ENCODE results near the gene ATF6. TPM values are rescaled to one million over a fixed set of nuclear protein-coding genes. Genes with fewer than 3 reads are reported as not detected.

Gene ATF6
- total and polyA plus RNA-seq, 9 of the 15 experiments (the other 6 are each of a cell fraction or from before 2014, with no cell fraction given), result 11.7 to 32.4 (median 20.4) TPM

GRCh38 chr1:161749509-161750407 is 16.4 kb upstream of the ATF6 start, which contains the start of gene DUSP12 (continued):
- TF ChIP-seq SAP30 (IDR thresholded peaks at IDR 0.05; ENCODE audit: borderline replicate concordance, insufficient read depth, low read depth, low read length, poor library complexity, severe bottlenecking), result peak; percentile 98
- TF ChIP-seq RAD51 (IDR thresholded peaks at IDR 0.05; ENCODE audit: borderline replicate concordance, low read depth), result no peak
- no peak for TF ChIP-seq SIRT6 (IDR thresholded peaks at IDR 0.05; ENCODE audit: low read depth, low read length)
- peak; percentile 75 for TF ChIP-seq TAF9B (IDR thresholded peaks at IDR 0.05; ENCODE audit: partially characterized antibody)
- TF ChIP-seq HNRNPK (IDR thresholded peaks at IDR 0.05; ENCODE audit: low read depth, low read length, poor library complexity, severe bottlenecking), result no peak
- TF ChIP-seq CREB3 (tag; conservative IDR thresholded peaks at IDR 0.05; ENCODE audit: low read depth), result no peak
- TF ChIP-seq ZNF146 (CRISPR knock-in tag; IDR thresholded peaks at IDR 0.05; ENCODE audit: unreplicated experiment), result no peak
- peak; percentile 52 for TF ChIP-seq SMAD1 (IDR thresholded peaks at IDR 0.05; ENCODE audit: low read depth, low read length, partially characterized antibody)
- TF ChIP-seq ZNF584 (CRISPR knock-in tag; IDR thresholded peaks at IDR 0.05; ENCODE audit: low read depth), result no peak
- TF ChIP-seq GATAD2A (IDR thresholded peaks at IDR 0.05), result no peak
- no peak for TF ChIP-seq SPI1 (IDR thresholded peaks at IDR 0.05; ENCODE audit: borderline replicate concordance, low read depth, low read length)
- peak; percentile 8; the same call in 1 of the 2 replicates for TF ChIP-seq STAT5A (IDR thresholded peaks at IDR 0.05; ENCODE audit: borderline replicate concordance, low read length)
- TF ChIP-seq MLLT1 (IDR thresholded peaks at IDR 0.05), result peak in 1 of 2 experiments; percentile 14; a peak in 1 of 4 replicates
- TF ChIP-seq E2F3 (CRISPR knock-in tag; IDR thresholded peaks at IDR 0.05), result peak; percentile 66; the same call in 1 of the 2 replicates
- peak; percentile 98 for TF ChIP-seq ZNF24 (IDR thresholded peaks at IDR 0.05)
- no peak for TF ChIP-seq ZNF707 (CRISPR knock-in tag; conservative IDR thresholded peaks at IDR 0.05)
- TF ChIP-seq IRF2 (CRISPR knock-in tag; IDR thresholded peaks at IDR 0.05), result no peak
- TF ChIP-seq SOX6 (IDR thresholded peaks at IDR 0.05), result 0 out of 2 replicates have a peak, but pooled peaks have one; percentile 37
- no peak for TF ChIP-seq HNRNPH1 (optimal IDR thresholded peaks at IDR 0.05; ENCODE audit: low read depth, low read length)
- no peak for TF ChIP-seq GABPB2 (CRISPR knock-in tag; conservative IDR thresholded peaks at IDR 0.05)
- TF ChIP-seq CREBBP (IDR thresholded peaks at IDR 0.05; ENCODE audit: low read depth, low read length), result no peak
- TF ChIP-seq TCF7L2 (IDR thresholded peaks at IDR 0.05; ENCODE audit: low read depth, low read length), result 0 out of 2 replicates have a peak, but pooled peaks have one; percentile 38
- peak in 1 of 2 experiments; percentile 47; a peak in 1 of 3 replicates for TF ChIP-seq CBX3 (IDR thresholded peaks at IDR 0.05; ENCODE audit: borderline replicate concordance in 1 of 2, low read length in 2 of 2)
- TF ChIP-seq XRCC5 (IDR thresholded peaks at IDR 0.05; ENCODE audit: low read depth, low read length), result no peak
- no peak for TF ChIP-seq ZNF217 (CRISPR knock-in tag; IDR thresholded peaks at IDR 0.05)
